ENCODE data around the gene PTMS. TPM values are rescaled to one million over a fixed set of nuclear protein-coding genes. Genes with fewer than 3 reads are reported as not detected.

The PTMS gene
- total and polyA plus RNA-seq, 2 experiments from 2014 or later: 111 to 238 TPM

DNA sequence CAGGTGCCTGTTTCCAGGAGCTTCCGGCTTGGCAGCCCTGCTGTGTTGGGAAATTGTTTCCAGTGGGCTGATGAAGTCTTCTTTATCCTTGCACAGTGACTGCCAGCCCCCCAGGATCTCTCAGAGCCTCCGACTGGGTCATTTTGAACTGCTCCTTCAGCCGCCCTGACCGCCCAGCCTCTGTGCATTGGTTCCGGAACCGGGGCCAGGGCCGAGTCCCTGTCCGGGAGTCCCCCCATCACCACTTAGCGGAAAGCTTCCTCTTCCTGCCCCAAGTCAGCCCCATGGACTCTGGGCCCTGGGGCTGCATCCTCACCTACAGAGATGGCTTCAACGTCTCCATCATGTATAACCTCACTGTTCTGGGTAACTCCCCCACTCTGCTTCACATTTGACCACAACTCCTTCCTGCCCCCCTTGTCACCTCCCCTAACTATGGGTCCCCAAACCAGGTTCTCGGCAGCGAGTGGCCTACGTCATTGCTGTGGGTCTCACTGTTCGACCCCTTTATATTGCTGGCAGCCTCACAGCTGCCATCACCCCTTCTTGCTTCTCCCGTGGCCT, 8.4 kb downstream of the PTMS start:
- H3K27me3 Mint-ChIP-seq (ENCODE audit: insufficient read depth, low read depth, poor library complexity): peaks cover 58% of the 10 kb centered on the region
- H3K27ac Mint-ChIP-seq: no peak overlapping the region

DNA sequence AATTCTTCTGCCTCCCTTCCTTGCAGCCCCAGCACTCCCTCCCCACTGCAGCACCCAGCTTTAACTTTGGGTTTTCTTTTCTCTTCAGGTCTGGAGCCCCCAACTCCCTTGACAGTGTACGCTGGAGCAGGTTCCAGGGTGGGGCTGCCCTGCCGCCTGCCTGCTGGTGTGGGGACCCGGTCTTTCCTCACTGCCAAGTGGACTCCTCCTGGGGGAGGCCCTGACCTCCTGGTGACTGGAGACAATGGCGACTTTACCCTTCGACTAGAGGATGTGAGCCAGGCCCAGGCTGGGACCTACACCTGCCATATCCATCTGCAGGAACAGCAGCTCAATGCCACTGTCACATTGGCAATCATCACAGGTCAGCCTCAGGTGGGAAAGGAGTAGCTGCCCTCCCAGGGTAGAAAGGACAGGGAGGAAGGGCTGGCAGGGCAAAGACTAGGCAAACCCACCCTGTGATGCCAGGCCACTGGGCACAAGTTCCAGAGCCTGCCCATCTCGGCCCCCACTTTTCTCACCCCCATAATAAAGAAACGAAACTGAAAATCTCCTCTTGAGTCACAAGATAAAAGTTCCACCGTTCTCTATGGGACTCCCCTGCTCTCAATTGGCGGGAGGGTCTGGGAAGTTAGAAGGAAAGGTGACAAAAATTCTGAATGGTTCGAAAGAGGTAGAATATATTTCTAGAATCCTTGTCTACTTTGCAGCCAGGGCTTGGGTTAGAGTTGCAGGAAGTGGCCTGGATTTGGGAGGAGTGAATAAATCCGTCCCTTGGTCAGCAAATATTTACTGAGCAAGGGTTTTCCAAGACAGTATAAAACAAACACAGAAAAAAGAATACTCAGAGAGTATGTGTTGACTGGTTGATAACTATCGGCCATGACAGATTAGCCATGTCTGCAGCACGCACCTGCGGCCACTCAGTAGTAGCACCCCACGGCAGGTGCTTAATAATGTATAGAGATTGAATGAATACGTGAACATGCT, 9.3 kb downstream of the PTMS start:
- no peak overlapping the region for H3K4me3 ChIP-seq
- no peak overlapping the region for H3K4me2 ChIP-seq
- H2AFZ ChIP-seq: no peak overlapping the region
- H3K9me2 ChIP-seq (ENCODE audit: insufficient read depth): no peaks in the 10 kb centered on the region
- no peaks in the 10 kb centered on the region for H3K79me2 ChIP-seq (replicated peaks; ENCODE audit: insufficient read depth)
- no peak overlapping the region for H3K27ac ChIP-seq (ENCODE audit: low read depth)
- H3K9me3 Mint-ChIP-seq: no peaks in the 10 kb centered on the region; the same call in 2 of the 3 replicates
- peaks cover 64% of the 10 kb centered on the region for H3K4me1 Mint-ChIP-seq
- H3K4me1 ChIP-seq (ENCODE audit: insufficient read depth): peaks cover 28% of the 10 kb centered on the region
- DNase-seq (ENCODE audit: low spot score) (no peak), ATAC-seq (no peak)
- no peaks in the 10 kb centered on the region for H3K36me3 ChIP-seq (ENCODE audit: insufficient read depth)
- H3K36me3 Mint-ChIP-seq (ENCODE audit: low read depth): peaks cover 17% of the 10 kb centered on the region
- peaks cover 3% of the 10 kb centered on the region; the same call in 1 of the 2 replicates for H4K20me1 ChIP-seq (replicated peaks; ENCODE audit: insufficient read depth)
- H3K27me3 Mint-ChIP-seq (ENCODE audit: insufficient read depth, low read depth, poor library complexity): peaks cover 61% of the 10 kb centered on the region
- peaks cover 20% of the 10 kb centered on the region; the same call in 1 of the 2 replicates for H3F3A ChIP-seq (replicated peaks; ENCODE audit: low read depth)
- H3K27ac Mint-ChIP-seq: no peak overlapping the region
- peaks cover 72% of the 10 kb centered on the region for H3K27me3 ChIP-seq (ENCODE audit: insufficient read depth)
- peak overlapping the region; percentile 54; the same call in 2 of the 3 replicates for H3K4me3 Mint-ChIP-seq
- TF ChIP-seq ZNF331 (CRISPR knock-in tag; IDR thresholded peaks at IDR 0.05; ENCODE audit: low read depth): no peak
- no peak for TF ChIP-seq STAT1 (IDR thresholded peaks at IDR 0.05; ENCODE audit: unreplicated experiment)
- no peak for TF ChIP-seq ZNF114 (CRISPR knock-in tag; IDR thresholded peaks at IDR 0.05)
- no peak for TF ChIP-seq ETS1 (IDR thresholded peaks at IDR 0.05)
- TF ChIP-seq EZH2 (IDR thresholded peaks at IDR 0.05; ENCODE audit: low read depth, unreplicated experiment): no peak
- no peak for TF ChIP-seq JUNB (IDR thresholded peaks at IDR 0.05; ENCODE audit: unreplicated experiment)
- TF ChIP-seq, protein P1, sequence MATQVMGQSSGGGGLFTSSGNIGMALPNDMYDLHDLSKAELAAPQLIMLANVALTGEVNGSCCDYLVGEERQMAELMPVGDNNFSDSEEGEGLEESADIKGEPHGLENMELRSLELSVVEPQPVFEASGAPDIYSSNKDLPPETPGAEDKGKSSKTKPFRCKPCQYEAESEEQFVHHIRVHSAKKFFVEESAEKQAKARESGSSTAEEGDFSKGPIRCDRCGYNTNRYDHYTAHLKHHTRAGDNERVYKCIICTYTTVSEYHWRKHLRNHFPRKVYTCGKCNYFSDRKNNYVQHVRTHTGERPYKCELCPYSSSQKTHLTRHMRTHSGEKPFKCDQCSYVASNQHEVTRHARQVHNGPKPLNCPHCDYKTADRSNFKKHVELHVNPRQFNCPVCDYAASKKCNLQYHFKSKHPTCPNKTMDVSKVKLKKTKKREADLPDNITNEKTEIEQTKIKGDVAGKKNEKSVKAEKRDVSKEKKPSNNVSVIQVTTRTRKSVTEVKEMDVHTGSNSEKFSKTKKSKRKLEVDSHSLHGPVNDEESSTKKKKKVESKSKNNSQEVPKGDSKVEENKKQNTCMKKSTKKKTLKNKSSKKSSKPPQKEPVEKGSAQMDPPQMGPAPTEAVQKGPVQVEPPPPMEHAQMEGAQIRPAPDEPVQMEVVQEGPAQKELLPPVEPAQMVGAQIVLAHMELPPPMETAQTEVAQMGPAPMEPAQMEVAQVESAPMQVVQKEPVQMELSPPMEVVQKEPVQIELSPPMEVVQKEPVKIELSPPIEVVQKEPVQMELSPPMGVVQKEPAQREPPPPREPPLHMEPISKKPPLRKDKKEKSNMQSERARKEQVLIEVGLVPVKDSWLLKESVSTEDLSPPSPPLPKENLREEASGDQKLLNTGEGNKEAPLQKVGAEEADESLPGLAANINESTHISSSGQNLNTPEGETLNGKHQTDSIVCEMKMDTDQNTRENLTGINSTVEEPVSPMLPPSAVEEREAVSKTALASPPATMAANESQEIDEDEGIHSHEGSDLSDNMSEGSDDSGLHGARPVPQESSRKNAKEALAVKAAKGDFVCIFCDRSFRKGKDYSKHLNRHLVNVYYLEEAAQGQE (IDR thresholded peaks at IDR 0.05; ENCODE audit: unreplicated experiment): no peak
- no peak for TF ChIP-seq EZH2phosphoT487 (IDR thresholded peaks at IDR 0.05; ENCODE audit: unreplicated experiment)
- TF ChIP-seq POLR2AphosphoS5 (IDR thresholded peaks at IDR 0.05; ENCODE audit: low read depth): no peak
- no peak for TF ChIP-seq CREB1 (CRISPR knock-in tag; IDR thresholded peaks at IDR 0.05; ENCODE audit: low read depth)

More for the DNA sequence above, 8.4 kb downstream of the PTMS start:
- Histone ChIP-seq H4K20me1 (replicated peaks; ENCODE audit: insufficient read depth) (peaks cover 4% of the 10 kb centered on the region; the same call in 1 of the 2 replicates), H3K36me3 (ENCODE audit: insufficient read depth) (no peaks in the 10 kb centered on the region), H2AFZ (peak overlapping the region; percentile 76; the same call in 1 of the 2 replicates), H3K79me2 (replicated peaks; ENCODE audit: insufficient read depth) (no peaks in the 10 kb centered on the region), H3K27me3 (ENCODE audit: insufficient read depth) (peaks cover 72% of the 10 kb centered on the region), H3K4me1 (ENCODE audit: insufficient read depth) (peaks cover 31% of the 10 kb centered on the region), H3K27ac (ENCODE audit: low read depth) (no peak overlapping the region), H3K4me3 (peak overlapping the region; percentile 64), H3K9me2 (ENCODE audit: insufficient read depth) (no peaks in the 10 kb centered on the region), H3K4me2 (peak overlapping the region; percentile 87), H3F3A (replicated peaks; ENCODE audit: low read depth) (peaks cover 23% of the 10 kb centered on the region; the same call in 1 of the 2 replicates)
- H3K4me3 Mint-ChIP-seq: peak overlapping the region; percentile 54
- TF ChIP-seq EZH2phosphoT487 (IDR thresholded peaks at IDR 0.05; ENCODE audit: unreplicated experiment): no peak
- TF ChIP-seq CREB1 (CRISPR knock-in tag; IDR thresholded peaks at IDR 0.05; ENCODE audit: low read depth): no peak
- H3K4me1 Mint-ChIP-seq: peaks cover 67% of the 10 kb centered on the region
- DNase-seq (ENCODE audit: low spot score): no peak
- peaks cover 23% of the 10 kb centered on the region for H3K36me3 Mint-ChIP-seq (ENCODE audit: low read depth)
- no peaks in the 10 kb centered on the region; the same call in 2 of the 3 replicates for H3K9me3 Mint-ChIP-seq
- ATAC-seq: no peak

Measured in GM23338 (cell line).